K562 (cell line): ENCODE measurements around the gene MYL10. TPM values are rescaled to one million over a fixed set of nuclear protein-coding genes. Genes with fewer than 3 reads are reported as not detected.

Experiments
- ATAC-seq: fragments of 200-7000 bp; cut with Tn5 transposase; 3 replicates; pipeline ENCODE4 v1.9.1; 2020; ENCODE audit warnings: moderate library complexity
- BruUV-seq: library from RNA; stranded (reverse); fragments of 400-500 nt; replicated peaks from 2 replicates; lab custom pipeline; 2021; lab: Mats Ljungman, UMichigan
- CTCF ChIA-PET: fragments of 300-600 bp; formaldehyde crosslinking; extraction: SDS; loops from one replicate; lab custom pipeline; 2021; ENCODE audit warnings: low intra/inter-chr PET ratio; lab: Yijun Ruan, JAX
- POLR2A ChIA-PET: fragments of 300-600, 350-650 bp; sonication (Branson Sonifier 250); formaldehyde crosslinking; extraction: SDS; loops from one replicate; lab custom pipeline; 2021; ENCODE audit warnings: antibody characterized with exemption, inconsistent platforms; lab: Yijun Ruan, JAX
- DNase-seq, 4 experiments: peaks; one replicate each; pipeline versions ENCODE4 v3.0.0 to v3.0.0-alpha.2; 2011 to 2018; ENCODE audit warnings: low spot score in 3 of 4, mixed read lengths in 3 of 4; ENCODE audit errors: extremely low read depth in 1 of 4
- FAIRE-seq: peaks from 2 replicates; lab custom pipeline; 2011; peaks lifted over from hg19 to GRCh38; lab: Jason Lieb, UNC
- H2AFZ ChIP-seq: 2 replicates; pipeline ENCODE4 v1.6.0; 2011; ENCODE audit warnings: low read depth, low read length, control low read depth, inconsistent platforms
- H3K27ac ChIP-seq: fragments of 200-600 bp; 3 replicates; pipeline ENCODE4 v1.8.0; 2011; ENCODE audit warnings: low read depth, mild to moderate bottlenecking, control low read depth, inconsistent platforms, low read length, moderate library complexity, mixed read lengths; ENCODE audit errors: extremely low read depth
- H3K27me3 ChIP-seq, 2 experiments: fragments of 300-600 bp in 1 of 2; 2 replicates in 1 of 2; 3 replicates in 1 of 2; pipeline versions ENCODE4 v1.6.0 to v1.8.0; 2011; ENCODE audit warnings: inconsistent platforms in 2 of 2, low read length in 2 of 2, mild to moderate bottlenecking in 1 of 2, mixed read lengths in 1 of 2, moderate library complexity in 1 of 2; ENCODE audit not compliant: control insufficient read depth in 2 of 2, insufficient read depth in 2 of 2
- H3K36me3 ChIP-seq: fragments of 300-600 bp; 3 replicates; pipeline ENCODE4 v1.8.0; 2011; ENCODE audit warnings: mild to moderate bottlenecking, low read length, inconsistent platforms; ENCODE audit not compliant: control insufficient read depth, insufficient read depth
- H3K4me1 ChIP-seq, 2 experiments: fragments of 200-600 bp in 1 of 2; replicated peaks in 1 of 2; 2 replicates in 1 of 2; 3 replicates in 1 of 2; pipeline versions ENCODE4 v1.5.1 to v1.8.0; 2011; ENCODE audit warnings: inconsistent platforms in 2 of 2, low read length in 2 of 2, mild to moderate bottlenecking in 1 of 2, mixed read lengths in 1 of 2, moderate library complexity in 1 of 2; ENCODE audit not compliant: control insufficient read depth in 2 of 2, insufficient read depth in 2 of 2
- H3K4me2 ChIP-seq: 2 replicates; pipeline ENCODE4 v1.6.1; 2011; ENCODE audit warnings: low read length, control low read depth, inconsistent platforms, mixed read lengths; ENCODE audit not compliant: insufficient read depth
- H3K4me3 ChIP-seq: fragments of 200-600 bp; sonication (generic), shearing (Covaris generic); 2 replicates; pipeline ENCODE4 v1.5.1; 2016; ENCODE audit warnings: control low read depth, inconsistent platforms
- H3K79me2 ChIP-seq: fragments of 200-600 bp; 3 replicates; pipeline ENCODE4 v1.8.0; 2011; ENCODE audit warnings: low read length, inconsistent platforms; ENCODE audit not compliant: control insufficient read depth, insufficient read depth
- H3K9ac ChIP-seq, 2 experiments: 2 replicates each; pipeline versions ENCODE4 v1.6.0 to v1.6.1; 2011; ENCODE audit warnings: low read depth in 2 of 2, low read length in 2 of 2, control low read depth in 1 of 2, inconsistent platforms in 1 of 2, mild to moderate bottlenecking in 1 of 2, mixed read lengths in 1 of 2; ENCODE audit not compliant: insufficient read depth in 1 of 2
- H3K9me1 ChIP-seq: one replicate; pipeline ENCODE4 v1.6.0; 2011; ENCODE audit warnings: inconsistent platforms, mild to moderate bottlenecking, low read length, moderate library complexity; ENCODE audit not compliant: control insufficient read depth, insufficient read depth
- H3K9me3 ChIP-seq: replicated peaks from 2 replicates; pipeline ENCODE4 v1.5.1; 2011; ENCODE audit warnings: low read depth, low read length, inconsistent platforms; ENCODE audit not compliant: control insufficient read depth, insufficient read depth
- H4K20me1 ChIP-seq: replicated peaks from 2 replicates; pipeline ENCODE4 v1.6.1; 2011; ENCODE audit warnings: low read length, inconsistent platforms, mixed read lengths; ENCODE audit not compliant: control insufficient read depth, insufficient read depth
- ARID1B ChIP-seq: fragments of 450-650 bp; IDR thresholded peaks from 2 replicates; pipeline ENCODE4 v1.6.1; 2016; ENCODE audit warnings: antibody characterized with exemption, mild to moderate bottlenecking, inconsistent platforms
- GABPB1 ChIP-seq: sonication (generic); formaldehyde crosslinking; IDR thresholded peaks from 2 replicates; pipeline ENCODE4 v1.8.0; 2022; ENCODE audit warnings: mild to moderate bottlenecking, missing genetic modification reagents
- KDM2B ChIP-seq: fragments of 250-450 bp; sonication (Bioruptor Pico); IDR thresholded peaks from 2 replicates; pipeline ENCODE4 v1.8.0; 2021; ENCODE audit warnings: mild to moderate bottlenecking, moderate library complexity
- MIER1 ChIP-seq: fragments of 450-650 bp; IDR thresholded peaks from 2 replicates; pipeline ENCODE4 v1.6.1; 2016; ENCODE audit warnings: antibody characterized with exemption, mild to moderate bottlenecking, low read depth
- POLR2B ChIP-seq: fragments of 450-650 bp; IDR thresholded peaks from 2 replicates; pipeline ENCODE4 v1.6.1; 2018; ENCODE audit warnings: low read depth; ENCODE audit not compliant: partially characterized antibody
- RB1 ChIP-seq: fragments of 450-650 bp; IDR thresholded peaks from 2 replicates; pipeline ENCODE4 v1.6.1; 2017; ENCODE audit warnings: low read depth, mild to moderate bottlenecking
- SMAD4 ChIP-seq: fragments of 250-450 bp; sonication (Bioruptor Pico); conservative IDR thresholded peaks from 2 replicates; pipeline ENCODE4 v1.8.0; 2021; ENCODE audit warnings: inconsistent platforms, mild to moderate bottlenecking, moderate library complexity
- SRSF7 ChIP-seq: fragments of 200-400 bp; formaldehyde crosslinking; optimal IDR thresholded peaks from 2 replicates; pipeline ENCODE3; 2017; ENCODE audit warnings: mild to moderate bottlenecking, low read depth, low read length
- STAG1 ChIP-seq: sonication (generic); formaldehyde crosslinking; IDR thresholded peaks from 2 replicates; pipeline ENCODE4 v1.5.0; 2020; ENCODE audit warnings: missing genetic modification reagents, borderline replicate concordance
- TEAD2 ChIP-seq: fragments of 450-650 bp; IDR thresholded peaks from 2 replicates; pipeline ENCODE4 v1.6.1; 2016; ENCODE audit warnings: missing genetic modification characterization, control low read depth, missing compliant biosample characterization
- WGBS: fragments of 100-300 bp; shearing (Covaris generic); methylation state at CpG from one replicate; pipeline ENCODE4 v1.1.6; 2016; ENCODE audit warnings: low coverage, mixed read lengths; ENCODE audit not compliant: insufficient coverage; ENCODE audit errors: missing lambda C conversion rate; 5-methylcytosine and 5-hydroxymethylcytosine counted together
- in situ Hi-C: fragments of 300-500 bp; cut with MboI; formaldehyde crosslinking; loops from 4 replicates; pipeline ENCODE4 v1.15.0; 2018; ENCODE audit warnings: inconsistent platforms, mixed read lengths
- intact Hi-C: fragments of 100-400 bp; cut with micrococcal nuclease; formaldehyde crosslinking; loops from 2 replicates; pipeline ENCODE4 v1.14.2; 2022
- polyA plus RNA-seq, 8 experiments: library from polyadenylated mRNA; depleted of rRNA in 4 of 8; stranded (reverse) in 5 of 8; unstranded in 3 of 8; fragments of >200 nt; fragmentation: Nextera tagmentation in 2 of 8; fragmentation: Illumina TruSeq in 1 of 8; extraction: Ambion mirVana in 2 of 8; extraction: Trizol in 1 of 8; gene quantifications; 2 replicates each; pipeline versions ENCODE4 v1.2.1 to v1.2.3, GENCODE V29; 2011 to 2014; ENCODE audit warnings: inconsistent platforms in 1 of 8, missing spikeins in 1 of 8
- total RNA-seq, 7 experiments: library from RNA; depleted of rRNA in 6 of 7; stranded (reverse); fragments of >200 nt in 6 of 7; fragmentation: Illumina TruSeq in 2 of 7; extraction: Trizol in 2 of 7; gene quantifications; 2 replicates each; pipeline versions ENCODE4 v1.2.1 to v1.2.3, GENCODE V29; 2011 to 2021; ENCODE audit warnings: low replicate concordance in 1 of 7
- TF ChIP-seq, protein P1 (sequence below): fragments of 450-650 bp; IDR thresholded peaks from 2 replicates; pipeline ENCODE4 v1.6.1; 2018; ENCODE audit not compliant: partially characterized antibody
- TF ChIP-seq, protein P2 (sequence below), 2 experiments: fragments of 450-650 bp in 1 of 2; IDR thresholded peaks; 2 replicates each; pipeline ENCODE4 v1.6.1; 2011 to 2017; ENCODE audit warnings: low read depth in 2 of 2, antibody characterized with exemption in 1 of 2, borderline replicate concordance in 1 of 2, low read length in 1 of 2, mild to moderate bottlenecking in 1 of 2, mixed read lengths in 1 of 2; ENCODE audit not compliant: control insufficient read depth in 1 of 2

The MYL10 gene
- total and polyA plus RNA-seq, 9 of the 15 experiments (the other 6 are each of a cell fraction or from before 2014, with no cell fraction given): not detected

DNA sequence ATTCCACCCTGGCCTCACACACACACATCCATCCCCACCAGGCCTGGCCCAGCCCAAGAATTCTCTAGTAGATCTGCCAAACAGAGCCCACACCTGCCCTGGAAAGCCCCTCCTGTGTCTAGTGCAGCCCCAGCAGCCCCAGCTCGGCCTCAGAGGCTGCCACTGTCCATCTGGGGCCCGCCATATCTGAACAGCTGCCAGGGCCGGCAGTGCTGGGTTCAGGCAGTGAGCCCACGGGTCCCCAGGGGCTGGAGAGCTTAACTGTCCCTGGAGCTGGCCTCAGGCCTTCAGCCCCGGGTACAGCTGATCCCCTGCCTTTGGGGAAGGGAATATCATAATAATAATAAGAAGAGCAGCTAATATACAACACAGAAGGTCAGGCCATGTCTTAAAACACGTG is 574 bp downstream of the MYL10 start:
- no peaks in the 10 kb centered on the region for H3K9me1 ChIP-seq

More for the DNA sequence above, 574 bp downstream of the MYL10 start:
- no peak for ATAC-seq
- in situ Hi-C loops: no loop called here
- Histone ChIP-seq H3K4me3 (no peak overlapping the region), H3K27ac (no peak overlapping the region), H3K9ac (no peak overlapping the region), H3K79me2 (no peaks in the 10 kb centered on the region), H3K27me3 (peaks cover 28 to 60% of the 10 kb centered on the region in 2 experiments), H3K36me3 (no peaks in the 10 kb centered on the region), H3K4me2 (no peak overlapping the region), H3K4me1 (peaks cover 0 to 10% of the 10 kb centered on the region in 2 experiments; a peak in 1 of 5 replicates), H3K9me3 (peaks cover 3% of the 10 kb centered on the region), H2AFZ (no peak overlapping the region), H4K20me1 (peaks cover 14% of the 10 kb centered on the region; the same call in 1 of the 2 replicates)
- WGBS: 1% methylated on average over 6 of the region's 6 CpGs
- ChIA-PET POLR2A (interaction anchor here (0.7 to 1.2 kb wide), 2 partner anchors 65 to 147 kb away, joined by 3 to 4 read pairs; no protein-coding TSS in a partner anchor), CTCF (no interaction called here)
- TF ChIP-seq KDM2B: no peak
- TF ChIP-seq, protein P1, sequence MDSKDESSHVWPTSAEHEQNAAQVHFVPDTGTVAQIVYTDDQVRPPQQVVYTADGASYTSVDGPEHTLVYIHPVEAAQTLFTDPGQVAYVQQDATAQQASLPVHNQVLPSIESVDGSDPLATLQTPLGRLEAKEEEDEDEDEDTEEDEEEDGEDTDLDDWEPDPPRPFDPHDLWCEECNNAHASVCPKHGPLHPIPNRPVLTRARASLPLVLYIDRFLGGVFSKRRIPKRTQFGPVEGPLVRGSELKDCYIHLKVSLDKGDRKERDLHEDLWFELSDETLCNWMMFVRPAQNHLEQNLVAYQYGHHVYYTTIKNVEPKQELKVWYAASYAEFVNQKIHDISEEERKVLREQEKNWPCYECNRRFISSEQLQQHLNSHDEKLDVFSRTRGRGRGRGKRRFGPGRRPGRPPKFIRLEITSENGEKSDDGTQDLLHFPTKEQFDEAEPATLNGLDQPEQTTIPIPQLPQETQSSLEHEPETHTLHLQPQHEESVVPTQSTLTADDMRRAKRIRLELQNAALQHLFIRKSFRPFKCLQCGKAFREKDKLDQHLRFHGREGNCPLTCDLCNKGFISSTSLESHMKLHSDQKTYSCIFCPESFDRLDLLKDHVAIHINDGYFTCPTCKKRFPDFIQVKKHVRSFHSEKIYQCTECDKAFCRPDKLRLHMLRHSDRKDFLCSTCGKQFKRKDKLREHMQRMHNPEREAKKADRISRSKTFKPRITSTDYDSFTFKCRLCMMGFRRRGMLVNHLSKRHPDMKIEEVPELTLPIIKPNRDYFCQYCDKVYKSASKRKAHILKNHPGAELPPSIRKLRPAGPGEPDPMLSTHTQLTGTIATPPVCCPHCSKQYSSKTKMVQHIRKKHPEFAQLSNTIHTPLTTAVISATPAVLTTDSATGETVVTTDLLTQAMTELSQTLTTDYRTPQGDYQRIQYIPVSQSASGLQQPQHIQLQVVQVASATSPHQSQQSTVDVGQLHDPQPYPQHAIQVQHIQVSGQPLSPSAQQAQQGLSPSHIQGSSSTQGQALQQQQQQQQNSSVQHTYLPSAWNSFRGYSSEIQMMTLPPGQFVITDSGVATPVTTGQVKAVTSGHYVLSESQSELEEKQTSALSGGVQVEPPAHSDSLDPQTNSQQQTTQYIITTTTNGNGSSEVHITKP: no peak
- TF ChIP-seq RB1: no peak
- TF ChIP-seq SMAD4 (CRISPR knock-in tag): no peak
- no peak for TF ChIP-seq MIER1
- no peak for TF ChIP-seq GABPB1 (CRISPR knock-in tag)
- TF ChIP-seq STAG1: no peak
- TF ChIP-seq SRSF7: no peak
- TF ChIP-seq ARID1B: no peak
- TF ChIP-seq, protein P2, sequence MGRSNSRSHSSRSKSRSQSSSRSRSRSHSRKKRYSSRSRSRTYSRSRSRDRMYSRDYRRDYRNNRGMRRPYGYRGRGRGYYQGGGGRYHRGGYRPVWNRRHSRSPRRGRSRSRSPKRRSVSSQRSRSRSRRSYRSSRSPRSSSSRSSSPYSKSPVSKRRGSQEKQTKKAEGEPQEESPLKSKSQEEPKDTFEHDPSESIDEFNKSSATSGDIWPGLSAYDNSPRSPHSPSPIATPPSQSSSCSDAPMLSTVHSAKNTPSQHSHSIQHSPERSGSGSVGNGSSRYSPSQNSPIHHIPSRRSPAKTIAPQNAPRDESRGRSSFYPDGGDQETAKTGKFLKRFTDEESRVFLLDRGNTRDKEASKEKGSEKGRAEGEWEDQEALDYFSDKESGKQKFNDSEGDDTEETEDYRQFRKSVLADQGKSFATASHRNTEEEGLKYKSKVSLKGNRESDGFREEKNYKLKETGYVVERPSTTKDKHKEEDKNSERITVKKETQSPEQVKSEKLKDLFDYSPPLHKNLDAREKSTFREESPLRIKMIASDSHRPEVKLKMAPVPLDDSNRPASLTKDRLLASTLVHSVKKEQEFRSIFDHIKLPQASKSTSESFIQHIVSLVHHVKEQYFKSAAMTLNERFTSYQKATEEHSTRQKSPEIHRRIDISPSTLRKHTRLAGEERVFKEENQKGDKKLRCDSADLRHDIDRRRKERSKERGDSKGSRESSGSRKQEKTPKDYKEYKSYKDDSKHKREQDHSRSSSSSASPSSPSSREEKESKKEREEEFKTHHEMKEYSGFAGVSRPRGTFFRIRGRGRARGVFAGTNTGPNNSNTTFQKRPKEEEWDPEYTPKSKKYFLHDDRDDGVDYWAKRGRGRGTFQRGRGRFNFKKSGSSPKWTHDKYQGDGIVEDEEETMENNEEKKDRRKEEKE (IDR thresholded peaks at IDR 0.05; ENCODE audit: borderline replicate concordance in 1 of 2, control insufficient read depth in 1 of 2, low read depth in 2 of 2, low read length in 1 of 2): no peak
- no peak for TF ChIP-seq TEAD2
- TF ChIP-seq POLR2B: no peak
- BruUV-seq: no TSS peak
- no peak for DNase-seq
- intact Hi-C loops: no loop called here
- FAIRE-seq: no peak
